GM18867 (cell line): ENCODE results near the gene ACTN1.

Experiments used
- ATAC-seq: cut with Tn5 transposase; IDR thresholded peaks from one replicate; pipeline ENCODE4 v1.9.1; 2021; ENCODE audit warnings: mild to moderate bottlenecking, moderate library complexity; ENCODE audit not compliant: unreplicated experiment

The ACTN1 gene

DNA sequence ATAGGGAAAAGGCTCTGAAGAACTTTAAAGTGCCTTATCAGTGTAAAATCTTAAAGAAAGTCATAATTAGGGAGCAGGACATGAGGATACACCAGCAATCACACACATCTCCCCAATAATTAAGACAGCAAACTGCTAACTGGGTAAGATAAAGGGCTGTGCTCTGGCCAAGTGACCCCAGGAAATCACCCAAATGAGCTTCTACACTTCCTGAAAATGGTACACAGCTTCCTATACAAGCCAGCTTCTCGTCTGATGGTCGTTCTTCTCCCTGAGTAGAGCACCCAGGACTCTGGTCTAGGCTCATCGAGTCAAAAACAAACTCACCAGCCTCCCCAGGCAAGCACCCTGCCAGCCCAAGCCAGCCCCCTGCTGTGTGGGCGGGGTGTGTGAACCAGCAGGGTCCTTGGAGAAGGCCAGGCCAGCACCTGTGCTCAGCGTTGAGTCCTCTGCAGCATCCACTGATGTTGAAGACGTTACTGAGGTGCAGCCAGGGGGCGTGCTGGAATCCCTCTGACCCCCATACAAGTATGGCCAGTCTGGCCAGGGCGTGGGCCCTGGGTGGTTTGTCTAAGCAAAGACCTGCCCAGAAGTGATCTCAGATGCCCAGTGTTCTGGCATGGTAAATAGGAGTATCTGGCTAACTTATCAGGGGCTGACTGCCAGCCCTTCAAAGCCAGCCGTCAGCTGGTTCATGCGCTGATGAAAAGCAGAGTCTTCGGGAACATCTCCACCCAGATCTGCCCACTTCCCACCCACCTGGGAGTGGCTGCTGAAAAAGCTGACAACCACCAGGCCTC is 41.4 kb downstream of the ACTN1 start:
- no peak for ATAC-seq

DNA sequence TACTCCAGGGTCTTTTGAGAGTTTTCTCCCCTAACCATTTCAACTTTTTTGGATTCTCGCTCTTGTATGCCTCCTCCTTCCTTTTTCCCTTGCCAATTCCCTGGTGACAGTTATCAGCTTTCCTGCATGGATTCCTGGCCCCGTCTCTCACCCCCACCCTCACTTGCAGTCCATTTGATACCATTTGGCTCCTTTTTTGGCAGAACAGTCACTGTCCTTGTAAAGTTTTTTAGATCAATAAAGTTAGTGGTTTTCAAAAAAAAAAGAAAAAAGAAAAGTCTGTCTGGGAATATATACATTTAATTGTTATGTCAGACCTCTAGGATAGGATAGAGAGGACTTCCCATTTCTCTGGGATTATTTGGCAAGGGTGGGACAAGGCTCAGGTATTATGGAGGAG is 42.1 kb downstream of the ACTN1 start:
- no peak for ATAC-seq

DNA sequence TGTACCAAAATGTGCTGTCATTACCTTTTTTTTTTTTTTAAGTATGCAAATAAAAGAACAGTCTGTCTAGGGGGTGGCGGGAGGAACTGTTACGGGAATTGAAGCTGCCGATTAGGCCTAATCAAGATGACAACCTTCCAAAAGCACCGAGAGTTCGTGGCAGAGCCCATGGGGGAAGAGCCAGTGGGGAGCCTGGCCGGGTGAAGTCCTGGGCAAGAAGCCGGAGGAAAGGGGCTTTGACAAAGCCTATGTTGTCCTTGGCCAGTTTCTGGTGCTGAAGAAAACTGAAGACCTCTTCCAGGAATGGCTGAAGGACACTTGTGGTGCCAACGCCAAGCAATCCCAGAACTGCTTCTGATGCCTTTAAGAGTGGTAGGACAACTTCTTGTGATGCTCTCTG is 42.6 kb downstream of the ACTN1 start:
- no peak for ATAC-seq

DNA sequence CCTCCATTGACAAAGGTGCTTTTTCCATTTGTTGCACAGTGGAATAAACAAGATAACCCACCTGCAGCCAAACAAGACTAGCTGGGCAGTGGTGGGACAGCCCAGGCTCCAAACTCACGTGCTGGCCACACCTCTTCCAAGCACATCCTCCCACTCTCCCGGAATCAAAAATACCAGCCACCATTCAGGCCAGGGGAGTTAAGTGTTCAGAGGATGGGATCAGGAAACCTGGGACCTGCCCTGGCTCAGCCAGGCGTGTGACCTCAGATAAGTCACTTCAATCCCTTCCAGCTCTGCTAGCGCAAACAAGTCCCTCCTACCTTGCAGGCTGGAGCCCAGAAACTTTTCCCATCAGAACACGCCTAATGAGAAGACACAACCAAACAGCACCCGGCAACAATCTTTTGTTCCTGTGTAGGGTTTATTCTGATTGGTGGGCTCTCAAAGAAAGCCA is 43.3 kb downstream of the ACTN1 start:
- ATAC-seq, result no peak

DNA sequence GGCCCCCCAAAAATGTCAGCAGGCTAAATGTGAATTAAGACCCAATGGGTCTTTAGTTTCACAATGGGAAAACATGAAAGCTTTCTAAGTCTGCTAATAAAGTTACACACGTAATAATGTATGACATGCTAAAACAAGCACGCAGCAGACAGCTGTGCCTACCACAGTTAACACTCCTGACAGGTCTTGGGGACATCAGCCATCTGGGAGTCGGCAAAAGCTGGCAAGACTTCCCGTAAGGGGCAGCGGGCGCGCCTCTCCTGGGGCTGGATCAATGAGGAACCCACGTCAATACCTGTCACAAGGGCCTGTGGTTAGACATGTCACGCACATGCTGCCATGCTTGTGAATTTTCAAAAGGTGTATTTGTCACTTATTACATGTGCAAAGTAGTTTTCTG is 45.0 kb downstream of the ACTN1 start:
- ATAC-seq, result no peak

DNA sequence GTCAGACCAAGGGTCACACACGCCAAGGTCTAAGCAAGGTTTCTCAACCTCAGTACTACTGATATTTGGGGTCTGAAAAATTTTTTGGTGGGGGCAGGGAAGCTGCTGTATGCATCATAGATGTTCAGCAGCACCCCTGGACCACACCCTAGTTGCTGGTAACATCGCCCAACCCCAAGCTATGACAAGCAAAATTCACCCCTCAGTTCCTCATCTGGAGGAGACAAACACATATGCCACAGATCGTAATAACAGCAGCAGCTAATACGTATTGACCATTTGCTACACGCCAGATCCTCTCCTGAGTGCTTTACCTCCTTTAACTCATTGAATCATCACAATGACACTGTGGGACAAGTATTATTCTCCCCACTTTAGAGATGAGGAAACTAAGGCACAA is 46.4 kb downstream of the ACTN1 start:
- ATAC-seq, result no peak

DNA sequence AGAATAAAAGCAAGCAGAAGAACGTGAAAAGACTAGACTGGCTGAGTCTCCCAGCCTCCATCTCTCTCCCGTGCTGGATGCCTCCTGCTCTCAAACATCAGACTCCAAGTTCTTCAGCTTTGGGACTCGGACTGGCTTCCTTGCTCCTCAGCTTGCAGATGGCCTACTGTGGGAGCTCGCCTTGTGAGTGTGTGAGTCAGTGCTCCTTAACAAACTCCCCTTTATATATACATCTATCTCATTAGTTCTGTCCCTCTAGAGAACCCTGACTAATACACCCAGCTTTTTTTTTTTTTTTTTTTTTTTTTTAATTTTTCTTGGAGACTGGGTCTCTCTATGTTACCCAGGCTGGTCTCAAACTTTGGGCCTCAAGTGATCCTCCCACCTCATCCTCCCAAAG is 46.9 kb downstream of the ACTN1 start:
- no peak for ATAC-seq

DNA sequence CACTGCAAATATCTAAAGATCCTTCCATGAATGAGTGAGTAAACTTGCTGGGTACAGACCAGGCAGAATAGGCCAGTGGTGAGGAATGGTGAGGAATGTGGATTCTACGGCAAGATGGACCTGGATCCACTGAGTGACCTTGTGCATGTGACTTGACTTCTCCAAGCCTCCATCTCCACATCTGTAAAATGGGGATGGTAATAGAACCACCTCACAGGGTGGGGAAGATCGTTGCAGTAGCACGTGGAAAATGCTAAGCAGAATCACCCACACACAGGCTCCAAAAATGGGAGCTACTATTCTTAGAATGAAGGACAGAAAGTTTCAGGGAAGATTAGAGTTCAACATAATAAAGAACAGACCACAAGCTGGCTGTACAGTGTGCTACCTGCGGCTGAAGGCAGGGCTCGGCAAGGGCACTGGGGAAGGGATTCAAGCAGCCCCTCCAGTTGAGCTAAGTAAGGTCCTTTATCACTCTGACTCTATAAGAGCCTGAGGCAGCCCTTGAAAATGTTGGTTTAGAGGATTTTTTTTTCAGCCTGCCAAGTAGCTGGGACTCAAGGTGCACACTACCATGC is 47.5 kb downstream of the ACTN1 start:
- ATAC-seq, result no peak

DNA sequence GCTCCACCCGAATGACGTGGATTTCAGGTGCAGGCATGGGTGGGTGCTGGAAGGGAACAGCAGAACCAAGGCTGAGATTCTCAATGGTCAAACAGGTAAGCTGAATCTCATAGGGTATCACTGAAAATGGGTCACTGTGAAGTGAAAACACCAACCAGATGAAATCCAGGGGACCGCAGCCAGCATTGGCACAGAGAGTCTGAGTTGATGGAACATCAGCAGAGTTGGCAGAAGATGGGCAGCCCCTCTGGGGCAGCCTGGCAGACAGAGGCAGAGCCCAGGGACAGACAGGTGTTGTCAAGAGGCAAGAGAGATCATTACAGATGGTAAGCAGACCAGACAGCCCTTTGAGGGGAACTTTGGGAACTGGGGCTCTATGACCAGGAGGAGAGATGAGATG is 48.0 kb downstream of the ACTN1 start:
- no peak for ATAC-seq

DNA sequence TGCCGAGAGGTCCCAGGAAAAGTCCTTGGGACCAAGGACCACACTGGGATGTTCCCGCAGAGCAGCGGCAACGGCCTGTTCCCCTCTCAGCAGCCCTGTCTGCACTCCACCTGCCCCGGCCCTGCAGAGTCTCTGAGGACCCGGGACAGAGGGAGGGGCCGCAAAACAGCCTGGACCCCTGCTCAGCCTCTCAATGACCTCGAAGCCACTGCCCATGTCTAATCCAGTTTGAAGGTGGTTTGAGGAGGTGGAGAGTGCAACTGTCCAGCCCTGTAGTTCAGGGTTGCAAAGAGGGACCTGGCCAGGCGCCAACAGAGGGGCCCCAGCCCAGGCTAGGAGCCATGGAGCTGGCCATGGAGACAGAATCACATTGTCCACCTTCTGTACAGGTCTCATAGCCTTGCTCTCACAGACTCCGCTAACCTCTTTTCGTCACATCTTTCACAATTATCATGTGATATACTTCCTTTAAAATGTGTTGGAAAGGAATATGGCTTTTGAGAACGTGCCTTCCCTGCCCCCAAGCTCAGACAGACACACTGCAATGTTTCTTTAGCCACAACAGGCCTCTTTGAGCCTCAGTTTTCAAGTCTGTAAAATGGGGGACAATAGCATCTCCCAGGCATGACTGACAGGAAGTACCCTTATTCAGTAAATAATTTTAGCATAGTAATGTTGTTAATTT is 49.3 kb downstream of the ACTN1 start:
- ATAC-seq, result no peak

DNA sequence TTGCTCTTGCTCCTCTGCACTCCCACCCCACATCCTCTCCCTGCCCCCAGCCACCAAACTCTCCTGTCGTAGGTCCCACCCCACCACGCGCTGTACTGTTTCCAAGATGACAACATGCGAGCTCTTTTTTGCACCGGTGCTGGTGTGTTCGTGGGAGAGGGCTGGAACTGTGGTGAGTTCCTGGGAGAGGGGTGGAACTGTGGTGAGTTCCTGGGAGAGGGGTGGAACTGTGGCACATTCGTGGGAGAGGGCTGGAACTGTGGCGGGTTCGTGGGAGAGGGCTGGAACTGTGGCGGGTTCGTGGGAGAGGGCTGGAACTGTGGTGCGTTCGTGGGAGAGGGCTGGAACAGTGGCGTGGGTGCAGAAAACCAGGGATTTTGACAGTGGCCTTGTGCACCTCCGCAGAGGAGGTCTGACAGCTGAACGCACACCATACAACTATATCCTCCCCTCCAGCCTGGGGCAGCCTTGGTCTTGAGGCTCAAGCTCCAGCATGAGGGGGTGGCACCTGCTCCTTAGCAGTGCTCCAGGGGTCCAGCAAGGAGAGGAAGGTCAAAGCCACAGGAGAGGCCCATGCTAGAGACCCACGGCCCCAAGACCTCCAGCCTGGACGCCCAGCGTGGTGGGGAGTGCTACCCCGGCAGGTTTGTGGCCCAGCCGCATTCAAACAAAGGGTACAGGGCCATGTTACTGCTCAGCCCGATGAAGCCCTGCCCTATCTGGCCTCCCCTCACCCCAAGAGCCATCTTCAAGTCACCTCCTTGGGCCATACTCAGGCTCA is 50.1 kb downstream of the ACTN1 start:
- ATAC-seq, result no peak

DNA sequence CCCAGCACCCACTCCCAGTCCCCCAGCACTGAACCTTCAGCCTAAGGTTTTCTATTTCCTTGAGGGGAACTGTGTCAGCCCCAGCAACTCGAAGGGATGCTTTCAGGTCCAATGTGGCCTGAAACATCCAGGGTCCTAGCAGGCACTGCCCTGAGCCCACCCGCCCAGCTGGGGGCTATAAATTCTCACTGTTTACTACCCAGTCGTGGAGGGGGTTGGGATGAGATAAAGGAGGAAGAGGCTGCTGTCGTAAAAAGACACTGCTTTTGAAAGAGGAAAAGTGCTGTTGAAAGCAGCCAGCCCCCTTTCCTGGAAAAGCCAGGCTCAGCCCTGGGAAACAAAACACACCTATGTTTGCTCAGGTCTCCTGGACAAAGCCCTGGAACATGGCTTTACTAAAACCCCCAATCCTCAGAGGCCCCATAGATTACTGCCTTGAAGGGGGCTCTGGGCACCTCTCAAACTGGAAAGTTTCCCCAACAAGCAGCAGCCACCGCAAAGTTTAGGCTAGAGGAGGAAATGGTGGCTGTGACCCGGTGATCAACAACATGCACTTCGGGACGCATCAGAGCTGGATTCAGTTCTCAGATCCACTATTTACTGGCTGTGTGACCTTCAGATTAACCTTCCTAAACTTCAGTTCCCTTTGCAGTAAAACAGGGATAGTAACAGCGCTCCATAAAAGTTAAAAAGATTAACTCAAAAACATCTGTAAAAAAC is 51.0 kb downstream of the ACTN1 start:
- ATAC-seq, result no peak

DNA sequence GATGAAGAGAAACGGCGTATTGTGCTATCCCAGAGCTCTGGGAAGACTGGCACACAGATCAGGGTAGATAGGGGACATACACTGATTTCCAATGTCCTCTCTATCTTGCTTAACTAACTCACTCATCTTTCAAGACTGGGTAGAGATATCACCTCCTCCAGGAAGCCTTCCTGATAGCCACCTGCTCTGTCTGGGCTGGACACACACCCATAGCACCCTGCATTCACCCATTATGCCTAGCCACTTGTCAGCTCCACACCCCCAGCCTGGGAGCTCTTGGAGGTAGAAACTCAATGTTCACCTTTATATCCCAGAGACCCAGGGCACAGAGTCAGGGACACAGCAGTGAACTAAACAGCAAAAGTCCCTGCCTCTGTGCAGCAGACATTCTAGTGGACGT is 52.0 kb downstream of the ACTN1 start:
- no peak for ATAC-seq

DNA sequence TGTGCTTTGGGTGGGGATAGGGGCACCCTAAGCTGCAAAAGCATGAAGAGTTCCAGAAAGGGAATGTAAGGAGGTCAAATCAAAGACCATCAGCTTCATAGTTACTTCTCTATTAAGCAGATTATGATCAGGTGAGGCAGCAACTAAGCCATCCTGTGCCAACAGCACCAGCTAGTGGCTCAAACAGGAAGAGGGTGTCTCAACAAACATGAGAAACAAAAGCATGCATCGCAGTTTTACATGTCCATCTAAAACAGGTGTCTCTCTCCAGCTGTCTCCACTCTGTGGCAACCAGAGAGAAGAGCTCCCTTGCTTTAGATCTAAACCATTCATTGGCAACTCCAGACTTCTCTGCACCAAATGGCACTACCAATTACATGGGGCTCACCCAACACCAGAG is 52.9 kb downstream of the ACTN1 start:
- no peak for ATAC-seq

DNA sequence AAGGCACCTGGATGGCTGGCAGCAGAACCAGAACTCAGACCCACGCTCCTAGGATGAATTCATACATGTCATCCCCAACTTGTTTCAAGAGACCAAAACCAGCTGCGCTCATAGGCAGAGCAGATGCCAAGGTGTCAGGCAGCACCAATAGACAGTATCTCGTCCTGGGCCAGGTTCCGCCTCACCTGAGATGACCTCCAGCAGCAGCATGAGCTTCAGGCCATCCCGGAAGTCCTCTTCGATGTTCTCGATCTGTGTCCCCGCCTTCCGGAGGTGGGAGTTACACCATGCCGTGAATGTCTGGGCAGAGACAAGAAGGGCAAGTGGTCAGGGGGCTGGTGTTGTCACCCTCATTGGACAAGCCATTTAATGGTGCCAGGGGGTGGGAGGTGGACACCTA is 53.7 kb downstream of the ACTN1 start:
- ATAC-seq, result no peak

DNA sequence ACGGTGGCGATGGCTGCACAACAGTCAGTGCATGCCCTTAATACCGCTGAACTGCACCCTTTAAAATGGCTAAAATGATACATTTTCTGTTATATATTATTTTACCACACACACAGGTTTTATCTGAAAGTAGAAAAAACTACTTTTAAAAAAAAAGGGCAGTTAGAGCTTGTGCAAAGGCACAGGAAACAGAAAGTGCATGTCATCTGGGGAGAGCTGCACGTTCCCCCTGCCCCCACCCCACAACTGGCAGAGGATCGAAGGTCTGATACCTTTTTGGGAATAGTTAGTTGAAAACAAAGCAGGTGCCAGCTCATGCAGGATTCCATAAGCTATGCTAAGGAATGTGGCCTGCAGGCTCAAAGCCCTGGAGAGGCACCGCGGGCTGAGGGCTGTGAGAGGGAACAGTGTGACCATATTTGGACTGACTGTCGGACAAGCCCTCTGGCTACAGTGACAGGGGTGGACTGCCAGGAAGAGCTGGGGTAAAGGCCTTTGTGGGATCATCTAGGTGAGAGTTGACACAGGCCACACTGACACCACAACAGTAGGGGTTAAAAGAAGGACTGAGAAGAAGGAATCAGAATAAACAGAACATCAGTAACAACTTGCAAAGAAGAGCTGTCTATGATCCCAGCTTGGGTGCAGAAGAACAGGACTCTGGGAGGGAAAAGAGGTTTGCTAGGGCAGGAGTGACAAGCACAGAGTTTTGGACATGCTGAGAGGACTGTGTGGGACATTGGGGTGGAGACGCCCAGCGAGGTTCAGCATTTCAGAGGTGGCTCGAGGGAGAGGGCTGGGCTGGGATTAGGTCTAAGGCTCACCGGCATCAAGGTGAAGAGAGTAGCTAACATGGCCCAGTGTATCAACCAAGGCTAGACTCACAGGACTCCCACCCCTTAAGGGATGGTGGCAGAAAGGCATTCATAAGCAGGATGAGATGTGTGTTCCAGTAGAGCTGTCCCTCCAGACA is 54.6 kb downstream of the ACTN1 start:
- ATAC-seq, result no peak

DNA sequence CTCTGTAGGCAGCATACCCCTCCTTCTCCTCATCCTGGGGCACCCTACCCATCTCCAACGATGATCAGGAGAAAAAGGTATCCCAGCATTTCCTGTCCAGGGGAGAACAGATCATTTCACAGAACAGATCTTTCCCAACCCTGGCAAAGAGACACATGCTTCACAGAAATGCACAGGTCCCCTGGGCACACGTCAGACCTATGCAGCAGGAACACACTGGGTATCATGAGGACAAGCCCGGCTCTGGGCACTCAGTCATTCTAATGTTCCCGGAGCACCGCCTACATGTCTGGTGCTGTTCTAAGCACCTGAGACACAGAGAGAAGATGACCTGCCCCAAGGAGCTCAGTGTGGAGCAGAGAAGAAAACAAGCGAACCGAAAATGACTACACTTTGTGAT is 56.2 kb downstream of the ACTN1 start:
- ATAC-seq, result no peak

DNA sequence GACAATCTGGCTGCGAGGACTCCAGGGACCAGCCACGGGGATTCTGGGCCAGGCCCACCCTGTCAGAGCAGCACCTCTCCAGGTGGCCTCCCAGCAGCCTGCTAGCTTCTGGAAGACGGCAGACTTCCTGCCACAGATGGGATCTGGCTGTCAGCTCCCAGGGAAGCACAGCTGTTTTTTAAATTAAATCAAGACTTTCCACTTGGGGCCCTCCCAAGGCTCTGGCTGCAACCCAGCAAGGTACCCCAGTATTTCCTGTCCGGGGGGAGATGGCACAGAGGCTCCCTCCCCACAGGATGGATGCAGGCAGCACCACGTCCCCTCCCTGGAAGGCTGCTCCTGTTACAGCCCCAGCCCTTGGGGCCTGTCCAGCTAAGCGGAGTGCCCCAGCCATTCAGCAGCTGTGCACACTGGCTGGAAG is 56.9 kb downstream of the ACTN1 start:
- no peak for ATAC-seq

DNA sequence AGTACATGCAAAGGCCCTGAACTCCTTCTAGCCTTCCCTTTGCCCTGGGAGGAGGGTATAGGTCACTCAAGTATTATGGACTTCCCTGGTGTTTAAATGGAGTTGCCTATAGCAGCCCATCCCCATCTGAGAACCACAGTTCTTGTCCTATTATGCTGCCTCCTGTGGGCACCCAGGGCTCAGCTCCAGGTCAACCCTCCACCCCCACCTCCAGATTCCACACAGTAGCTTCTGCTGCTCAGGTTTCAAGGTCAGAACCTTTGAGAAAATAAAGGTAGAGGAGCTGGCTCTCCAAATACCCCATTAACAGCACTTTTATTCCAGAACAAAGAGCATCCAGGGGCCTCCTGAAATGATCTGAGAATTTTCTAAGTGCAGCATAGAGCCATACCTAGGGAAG is 57.4 kb downstream of the ACTN1 start:
- no peak for ATAC-seq

DNA sequence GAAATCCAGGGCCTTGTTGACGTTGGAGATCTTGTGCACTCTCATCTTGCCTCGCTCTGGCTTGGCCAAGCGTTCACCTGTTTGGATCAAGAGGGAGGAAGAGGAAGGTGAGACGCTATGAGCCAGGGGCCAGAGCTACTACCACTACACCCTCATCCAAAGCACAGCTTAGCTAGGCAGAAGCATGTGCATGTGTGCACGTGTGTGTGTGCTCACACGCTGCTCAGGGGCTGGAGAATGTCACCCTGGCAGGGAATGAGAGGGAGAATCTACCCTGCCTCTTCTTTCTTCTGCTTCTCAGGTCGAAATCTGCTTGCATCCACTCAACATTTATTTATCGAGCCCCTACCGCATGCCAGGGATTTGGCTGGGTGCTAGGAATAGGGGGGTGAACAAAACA is 58.1 kb downstream of the ACTN1 start:
- ATAC-seq, result no peak
